Measurements from ENCODE around the gene MAN2C1. TPM values are rescaled to one million over a fixed set of nuclear protein-coding genes. Genes with fewer than 3 reads are reported as not detected.
"Not testable (repeated sequence)": the region's sequence is repeated elsewhere in the genome, so short reads cannot be mapped to it uniquely, and the experiment has no call there.

MAN2C1 gene
- total RNA-seq, 5 donors from 2014 or later (not counting 1 experiment from before 2014, with no cell fraction given): 357 to 529 (median 447) TPM

GRCh38 chr15:75333654-75334419, 34.6 kb downstream of the MAN2C1 start:
- Mint-ChIP-seq H3K4me1 (peaks cover 19 to 25% (median 21%) of the 10 kb centered on the region in 3 donors), H3K4me3 (peak overlapping the region in 1 of 3 donors; percentile 90)
- H3K4me3 ChIP-seq (ENCODE audit: control insufficient read depth in 1 of 2, extremely low read depth in 1 of 2, low read length in 1 of 2); H3K9me3 Mint-ChIP-seq; H3K27ac ChIP-seq (ENCODE audit: low read length); H3K36me3 ChIP-seq (ENCODE audit: control insufficient read depth in 2 of 2, extremely low read depth in 1 of 2, insufficient read depth in 1 of 2, low read length in 1 of 2); H3K9me3 ChIP-seq; H3K27me3 ChIP-seq (replicated peaks in 1 of 2; ENCODE audit: control insufficient read depth in 2 of 2, extremely low read depth in 1 of 2, insufficient read depth in 2 of 2, low read length in 1 of 2); H3K36me3 Mint-ChIP-seq; H3K27ac Mint-ChIP-seq; ATAC-seq (replicated peaks in 1 of 4); H3K27me3 Mint-ChIP-seq: not testable (repeated sequence)
- CTCF ChIA-PET: interaction anchor here in 1 of 2 donors (0.7 kb wide), 2 partner anchors 26 to 339 kb away, joined by 3 read pairs; no protein-coding TSS in a partner anchor
- 79% methylated on average over 8 of the region's 15 CpGs for WGBS (ENCODE audit: insufficient coverage)
- peaks cover 2 to 12% of the 10 kb centered on the region in 2 experiments for H3K4me1 ChIP-seq (ENCODE audit: control insufficient read depth in 1 of 2, extremely low read depth in 1 of 2, insufficient read depth in 2 of 2, low read length in 2 of 2)
- DNase-seq: peak in 3 of 35 experiments; percentile 19 to 32 (median 29)
- POLR2A ChIA-PET: interaction anchor here in 1 of 2 donors (0.6 to 0.8 kb wide), 2 partner anchors 63 to 462 kb away, joined by 3 to 5 read pairs; no protein-coding TSS in a partner anchor

GRCh38 chr15:75332093-75332492, 36.3 kb downstream of the MAN2C1 start:
- H3K36me3 ChIP-seq (ENCODE audit: control insufficient read depth in 2 of 2, extremely low read depth in 1 of 2, insufficient read depth in 1 of 2, low read length in 1 of 2); H3K27me3 ChIP-seq (replicated peaks in 1 of 2; ENCODE audit: control insufficient read depth in 2 of 2, extremely low read depth in 1 of 2, insufficient read depth in 2 of 2, low read length in 1 of 2); H3K27me3 Mint-ChIP-seq; H3K4me3 Mint-ChIP-seq; H3K36me3 Mint-ChIP-seq; H3K27ac Mint-ChIP-seq; H3K4me3 ChIP-seq (ENCODE audit: control insufficient read depth in 1 of 2, extremely low read depth in 1 of 2, low read length in 1 of 2); H3K9me3 ChIP-seq; H3K9me3 Mint-ChIP-seq; ATAC-seq (replicated peaks in 1 of 4); H3K27ac ChIP-seq (ENCODE audit: low read length); CTCF ChIA-PET; POLR2A ChIA-PET; DNase-seq: not testable (repeated sequence)
- peaks cover 2 to 11% of the 10 kb centered on the region in 2 experiments for H3K4me1 ChIP-seq (ENCODE audit: control insufficient read depth in 1 of 2, extremely low read depth in 1 of 2, insufficient read depth in 2 of 2, low read length in 2 of 2)
- 93% methylated on average over 2 of the region's 7 CpGs for WGBS (ENCODE audit: insufficient coverage)
- H3K4me1 Mint-ChIP-seq: peaks cover 18 to 20% (median 19%) of the 10 kb centered on the region in 3 donors

GRCh38 chr15:75329571-75329970, 38.8 kb downstream of the MAN2C1 start:
- H3K4me1 Mint-ChIP-seq: no peaks in the 10 kb centered on the region
- Histone ChIP-seq H3K4me1 (ENCODE audit: control insufficient read depth in 1 of 2, extremely low read depth in 1 of 2, insufficient read depth in 2 of 2, low read length in 2 of 2) (no peaks in the 10 kb centered on the region), H3K9me3 (no peaks in the 10 kb centered on the region), H3K27ac (ENCODE audit: low read length) (no peak overlapping the region), H3K4me3 (ENCODE audit: control insufficient read depth in 1 of 2, extremely low read depth in 1 of 2, low read length in 1 of 2) (no peak overlapping the region), H3K36me3 (ENCODE audit: control insufficient read depth in 2 of 2, extremely low read depth in 1 of 2, insufficient read depth in 1 of 2, low read length in 1 of 2) (no peaks in the 10 kb centered on the region), H3K27me3 (replicated peaks in 1 of 2; ENCODE audit: control insufficient read depth in 2 of 2, extremely low read depth in 1 of 2, insufficient read depth in 2 of 2, low read length in 1 of 2) (peaks cover 0 to 4% of the 10 kb centered on the region in 2 experiments)
- H3K27ac Mint-ChIP-seq: no peak overlapping the region
- DNase-seq: no peak
- H3K9me3 Mint-ChIP-seq: no peaks in the 10 kb centered on the region
- H3K36me3 Mint-ChIP-seq: no peaks in the 10 kb centered on the region
- peaks cover 5% of the 10 kb centered on the region in 2 donors for H3K27me3 Mint-ChIP-seq
- no peak for ATAC-seq (replicated peaks in 1 of 4)
- 100% methylated on average over 2 of the region's 2 CpGs for WGBS (ENCODE audit: insufficient coverage)
- ChIA-PET POLR2A (no interaction called here), CTCF (interaction anchor here in 1 of 2 donors (0.6 kb wide), 1 partner anchor 474 kb away, joined by 6 read pairs; no protein-coding TSS in a partner anchor)
- no peak overlapping the region for H3K4me3 Mint-ChIP-seq

GRCh38 chr15:75328493-75329314, 39.7 kb downstream of the MAN2C1 start:
- Mint-ChIP-seq H3K4me1 (no peaks in the 10 kb centered on the region), H3K9me3 (no peaks in the 10 kb centered on the region), H3K36me3 (no peaks in the 10 kb centered on the region), H3K27me3 (peaks cover 5 to 9% of the 10 kb centered on the region in 2 donors), H3K4me3 (no peak overlapping the region), H3K27ac (no peak overlapping the region)
- ATAC-seq (replicated peaks in 1 of 4) (no peak), DNase-seq (no peak)
- Histone ChIP-seq H3K4me3 (ENCODE audit: control insufficient read depth in 1 of 2, extremely low read depth in 1 of 2, low read length in 1 of 2) (no peak overlapping the region), H3K9me3 (no peaks in the 10 kb centered on the region), H3K36me3 (ENCODE audit: control insufficient read depth in 2 of 2, extremely low read depth in 1 of 2, insufficient read depth in 1 of 2, low read length in 1 of 2) (no peaks in the 10 kb centered on the region), H3K27ac (ENCODE audit: low read length) (no peak overlapping the region), H3K27me3 (replicated peaks in 1 of 2; ENCODE audit: control insufficient read depth in 2 of 2, extremely low read depth in 1 of 2, insufficient read depth in 2 of 2, low read length in 1 of 2) (peaks cover 0 to 4% of the 10 kb centered on the region in 2 experiments), H3K4me1 (ENCODE audit: control insufficient read depth in 1 of 2, extremely low read depth in 1 of 2, insufficient read depth in 2 of 2, low read length in 2 of 2) (no peaks in the 10 kb centered on the region)
- POLR2A ChIA-PET: interaction anchor here in 1 of 2 donors (0.6 kb wide), 1 partner anchor 272 kb away, joined by 4 read pairs; no protein-coding TSS in a partner anchor
- WGBS (ENCODE audit: insufficient coverage): 68% methylated on average over 7 of the region's 10 CpGs
- CTCF ChIA-PET: no interaction called here

- no peak for ATAC-seq (replicated peaks in 1 of 4)
- DNase-seq: no peak
- Mint-ChIP-seq H3K4me1 (no peaks in the 10 kb centered on the region), H3K27ac (no peak overlapping the region), H3K9me3 (no peaks in the 10 kb centered on the region), H3K36me3 (no peaks in the 10 kb centered on the region), H3K4me3 (no peak overlapping the region), H3K27me3 (peaks cover 5 to 9% of the 10 kb centered on the region in 2 donors)
- Histone ChIP-seq H3K4me3 (ENCODE audit: control insufficient read depth in 1 of 2, extremely low read depth in 1 of 2, low read length in 1 of 2) (no peak overlapping the region), H3K36me3 (ENCODE audit: control insufficient read depth in 2 of 2, extremely low read depth in 1 of 2, insufficient read depth in 1 of 2, low read length in 1 of 2) (no peaks in the 10 kb centered on the region), H3K27me3 (replicated peaks in 1 of 2; ENCODE audit: control insufficient read depth in 2 of 2, extremely low read depth in 1 of 2, insufficient read depth in 2 of 2, low read length in 1 of 2) (peaks cover 0 to 4% of the 10 kb centered on the region in 2 experiments), H3K9me3 (no peaks in the 10 kb centered on the region), H3K4me1 (ENCODE audit: control insufficient read depth in 1 of 2, extremely low read depth in 1 of 2, insufficient read depth in 2 of 2, low read length in 2 of 2) (no peaks in the 10 kb centered on the region), H3K27ac (ENCODE audit: low read length) (no peak overlapping the region)
- POLR2A ChIA-PET: no interaction called here
- CTCF ChIA-PET: no interaction called here
- WGBS (ENCODE audit: insufficient coverage): 92% methylated on average over 1 of the region's 3 CpGs
Measured at GRCh38 chr15:75327491-75327890, 40.9 kb downstream of the MAN2C1 start.

GRCh38 chr15:75327005-75327404, 41.4 kb downstream of the MAN2C1 start:
- H3K4me1 Mint-ChIP-seq: no peaks in the 10 kb centered on the region

More at GRCh38 chr15:75327005-75327404, 41.4 kb downstream of the MAN2C1 start:
- no peak overlapping the region for H3K4me3 ChIP-seq (ENCODE audit: control insufficient read depth in 1 of 2, extremely low read depth in 1 of 2, low read length in 1 of 2)
- H3K9me3 ChIP-seq: no peaks in the 10 kb centered on the region
- no peak overlapping the region for H3K27ac ChIP-seq (ENCODE audit: low read length)
- H3K27me3 ChIP-seq (replicated peaks in 1 of 2; ENCODE audit: control insufficient read depth in 2 of 2, extremely low read depth in 1 of 2, insufficient read depth in 2 of 2, low read length in 1 of 2): peaks cover 0 to 4% of the 10 kb centered on the region in 2 experiments
- DNase-seq: no peak
- WGBS (ENCODE audit: insufficient coverage): 93% methylated on average over 3 of the region's 4 CpGs
- no peaks in the 10 kb centered on the region for H3K36me3 ChIP-seq (ENCODE audit: control insufficient read depth in 2 of 2, extremely low read depth in 1 of 2, insufficient read depth in 1 of 2, low read length in 1 of 2)
- ChIA-PET POLR2A (no interaction called here), CTCF (interaction anchor here in 1 of 2 donors (0.6 kb wide), 1 partner anchor 138 kb away, joined by 4 read pairs; no protein-coding TSS in a partner anchor)
- no peak overlapping the region for H3K27ac Mint-ChIP-seq
- peaks cover 5 to 9% of the 10 kb centered on the region in 2 donors for H3K27me3 Mint-ChIP-seq
- H3K4me1 ChIP-seq (ENCODE audit: control insufficient read depth in 1 of 2, extremely low read depth in 1 of 2, insufficient read depth in 2 of 2, low read length in 2 of 2): no peaks in the 10 kb centered on the region
- no peak overlapping the region for H3K4me3 Mint-ChIP-seq
- no peaks in the 10 kb centered on the region for H3K9me3 Mint-ChIP-seq
- no peak for ATAC-seq (replicated peaks in 1 of 4)
- H3K36me3 Mint-ChIP-seq: no peaks in the 10 kb centered on the region

Data from T-cell (primary cell).